ENCODE measurements around the gene ZNF91.
"Not testable (repeated sequence)": the region's sequence is repeated elsewhere in the genome, so short reads cannot be mapped to it uniquely, and the experiment has no call there.

Gene ZNF91

GRCh38 chr19:23436318-23436717 lies 41.0 kb upstream of the ZNF91 start:
- no peak for DNase-seq (ENCODE audit: extremely low spot score)
- POLR2A ChIA-PET = no interaction called here
- no peak for TF ChIP-seq CTCF (IDR thresholded peaks at IDR 0.05; ENCODE audit: control extremely low read depth, extremely low read depth, low read depth, missing control alignments)
- CTCF ChIA-PET = no interaction called here

GRCh38 chr19:23420824-23421223 lies 25.6 kb upstream of the ZNF91 start:
- POLR2A ChIA-PET = no interaction called here
- CTCF ChIA-PET = no interaction called here
- DNase-seq (ENCODE audit: extremely low spot score) = no peak
- no peak for TF ChIP-seq CTCF (IDR thresholded peaks at IDR 0.05; ENCODE audit: control extremely low read depth, extremely low read depth, low read depth, missing control alignments)

GRCh38 chr19:23419261-23419660 lies 24.0 kb upstream of the ZNF91 start:
- CTCF ChIA-PET; POLR2A ChIA-PET; DNase-seq (ENCODE audit: extremely low spot score): not testable (repeated sequence)

- no peak for TF ChIP-seq CTCF (IDR thresholded peaks at IDR 0.05; ENCODE audit: control extremely low read depth, extremely low read depth, low read depth, missing control alignments)
- POLR2A ChIA-PET = interaction anchor here (0.6 kb wide), 1 partner anchor 217 kb away, joined by 3 read pairs; no protein-coding TSS in a partner anchor
- DNase-seq (ENCODE audit: extremely low spot score) = no peak
- CTCF ChIA-PET = interaction anchor here (1.2 kb wide), 1 partner anchor 21 kb away, joined by 3 read pairs; the partner anchor contains the start of gene ZNF91
Observed at GRCh38 chr19:23415561-23416191, 20.4 kb upstream of the ZNF91 start.

- TF ChIP-seq CTCF (IDR thresholded peaks at IDR 0.05; ENCODE audit: control extremely low read depth, extremely low read depth, low read depth, missing control alignments) = no peak
- ChIA-PET POLR2A (no interaction called here), CTCF (interaction anchor here (1.2 kb wide), 1 partner anchor 20 kb away, joined by 3 read pairs; the partner anchor contains the start of gene ZNF91)
- DNase-seq (ENCODE audit: extremely low spot score) = no peak
Observed at GRCh38 chr19:23415034-23415433, 19.8 kb upstream of the ZNF91 start.

- ChIA-PET POLR2A (no interaction called here), CTCF (no interaction called here)
Observed at GRCh38 chr19:23410155-23410554, 14.9 kb upstream of the ZNF91 start.

More at GRCh38 chr19:23410155-23410554, 14.9 kb upstream of the ZNF91 start:
- no peak for DNase-seq (ENCODE audit: extremely low spot score)
- TF ChIP-seq CTCF (IDR thresholded peaks at IDR 0.05; ENCODE audit: control extremely low read depth, extremely low read depth, low read depth, missing control alignments) = no peak
